HG03064 (cell line): ENCODE measurements around the gene TRPC4AP.
A peak's percentile ranks its signal among the peaks of the same experiment; 100 is the strongest.
"Not testable (repeated sequence)": the region's sequence is repeated elsewhere in the genome, so short reads cannot be mapped to it uniquely, and the experiment has no call there.

ENCODE experiments used
- ATAC-seq: cut with Tn5 transposase; IDR thresholded peaks from one replicate; pipeline ENCODE4 v1.9.1; 2021; ENCODE audit warnings: low read depth; ENCODE audit not compliant: unreplicated experiment

Gene TRPC4AP

GRCh38 chr20:35092524-35093266, at the start of gene TRPC4AP:
Gene TRPC4AP (minus strand): TSS chr20:35092807. CDS start chr20:35092781, 26 bp downstream.
- peak; percentile 90 for ATAC-seq

GRCh38 chr20:35135867-35136586, 43.4 kb upstream of the TRPC4AP start:
- no peak for ATAC-seq

- no peak for ATAC-seq
These were observed 42.3 kb upstream of the TRPC4AP start for GRCh38 chr20:35134880-35135279.

GRCh38 chr20:35134472-35134871, 41.9 kb upstream of the TRPC4AP start:
- no peak for ATAC-seq

DNA sequence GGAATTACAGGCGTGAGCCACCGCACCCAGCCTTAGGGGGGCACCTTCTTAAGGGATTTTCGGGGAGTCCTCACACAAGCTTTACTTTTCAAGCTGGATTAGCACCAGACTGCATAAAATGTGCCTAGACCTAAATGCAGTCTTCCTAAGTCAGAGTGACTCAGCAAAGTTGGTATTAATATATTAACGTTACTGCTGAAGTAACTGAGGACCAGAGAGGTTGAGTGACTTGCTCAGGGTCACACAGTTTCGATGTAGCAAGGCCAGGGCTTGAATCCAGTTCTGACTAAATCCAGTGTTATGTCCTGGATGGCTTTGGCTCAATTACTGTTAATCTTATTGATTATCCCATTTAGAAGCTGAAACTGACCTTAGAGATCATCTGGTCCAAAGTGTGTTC, 41.1 kb upstream of the TRPC4AP start:
- ATAC-seq, result no peak

DNA sequence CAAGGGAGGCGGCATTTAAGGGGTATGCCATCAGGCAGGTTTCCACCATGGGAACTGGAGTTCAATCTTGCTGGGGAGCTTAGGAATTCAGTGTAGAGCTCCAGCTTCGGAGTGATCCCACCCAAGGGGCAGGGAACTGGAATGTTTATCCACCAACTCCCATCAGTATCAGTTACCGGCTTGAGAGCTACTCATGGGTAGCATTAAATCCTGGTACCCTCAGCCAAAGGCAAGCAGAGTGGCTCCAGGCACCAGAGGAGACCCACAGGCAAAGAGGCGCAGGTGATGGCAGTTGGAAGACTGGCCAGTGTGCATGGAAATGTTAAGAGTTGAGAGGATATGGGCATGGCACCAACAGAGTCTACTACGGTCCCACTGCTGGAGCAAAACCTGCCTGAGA, 40.4 kb upstream of the TRPC4AP start:
- ATAC-seq, result no peak

- no peak for ATAC-seq
These were observed 39.3 kb upstream of the TRPC4AP start for GRCh38 chr20:35131934-35132333.

DNA sequence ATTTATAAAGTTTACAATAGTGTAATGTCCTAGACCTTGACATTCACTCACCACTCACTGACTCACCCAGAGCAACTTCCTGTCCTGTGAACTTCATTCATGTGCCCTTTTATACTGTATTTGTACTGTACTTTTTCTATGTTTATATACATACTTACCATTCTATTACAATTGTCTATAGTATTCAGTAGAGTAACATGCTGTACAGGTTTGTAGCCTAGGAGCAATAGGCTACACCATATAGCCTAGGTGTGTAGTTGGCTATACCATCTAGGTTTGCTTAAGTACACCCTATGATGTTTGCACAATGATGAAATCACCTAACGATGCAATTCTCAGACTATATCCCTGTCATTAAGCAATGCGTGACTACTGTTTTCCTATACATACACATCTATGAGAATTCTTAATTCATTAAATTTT, 37.1 kb upstream of the TRPC4AP start:
- no peak for ATAC-seq

GRCh38 chr20:35125753-35126152, 33.1 kb upstream of the TRPC4AP start:
- ATAC-seq, result no peak

DNA sequence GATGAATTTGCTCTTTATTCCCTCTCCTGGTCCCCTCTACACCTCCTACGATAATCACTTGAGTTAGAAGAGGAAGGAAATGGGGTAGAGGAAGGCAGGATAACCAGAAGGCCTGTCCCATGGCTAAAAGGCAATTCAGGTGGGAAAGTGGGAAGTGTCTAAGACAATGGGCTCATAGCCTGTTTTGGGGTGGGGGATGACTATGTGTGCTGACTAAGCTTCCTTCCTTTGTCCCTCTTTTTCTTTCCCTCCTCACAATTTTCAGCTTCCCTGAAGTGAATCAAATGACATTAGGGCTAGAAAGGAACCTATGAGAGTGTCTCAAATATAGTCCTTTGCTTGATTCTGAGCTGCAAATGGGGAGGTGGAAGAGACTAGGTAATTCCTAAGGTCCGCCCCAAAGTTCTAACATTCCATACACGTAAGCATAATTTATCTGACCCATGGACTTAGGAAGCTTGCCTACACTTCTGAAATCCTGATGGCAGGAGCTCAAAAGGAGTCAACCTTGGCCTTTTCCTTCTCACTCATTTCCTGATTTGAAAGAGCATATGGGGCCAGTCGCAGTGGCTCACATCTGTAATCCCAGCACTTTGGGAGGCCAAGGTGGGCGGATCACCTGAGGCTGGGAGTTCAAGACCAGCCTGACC, 30.3 kb upstream of the TRPC4AP start:
- no peak for ATAC-seq

DNA sequence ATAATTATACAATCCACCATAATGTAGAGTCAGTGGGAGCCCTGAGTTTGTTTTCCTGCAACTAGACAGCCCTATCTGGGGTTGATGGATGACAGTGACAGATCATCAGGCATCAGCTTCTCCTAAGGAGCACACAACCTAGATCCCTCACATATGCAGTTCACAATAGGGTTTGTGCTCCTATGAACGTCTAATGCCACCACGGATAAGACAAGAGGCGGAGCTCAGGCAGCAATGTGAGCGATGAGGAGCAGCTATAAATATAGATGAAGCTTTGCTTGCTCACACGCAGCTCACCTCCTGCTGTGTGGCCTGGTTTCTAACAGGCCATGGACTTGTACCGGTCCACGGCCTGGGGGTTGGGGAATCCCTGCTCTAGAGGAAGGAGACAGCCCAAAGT, 28.6 kb upstream of the TRPC4AP start:
- no peak for ATAC-seq

DNA sequence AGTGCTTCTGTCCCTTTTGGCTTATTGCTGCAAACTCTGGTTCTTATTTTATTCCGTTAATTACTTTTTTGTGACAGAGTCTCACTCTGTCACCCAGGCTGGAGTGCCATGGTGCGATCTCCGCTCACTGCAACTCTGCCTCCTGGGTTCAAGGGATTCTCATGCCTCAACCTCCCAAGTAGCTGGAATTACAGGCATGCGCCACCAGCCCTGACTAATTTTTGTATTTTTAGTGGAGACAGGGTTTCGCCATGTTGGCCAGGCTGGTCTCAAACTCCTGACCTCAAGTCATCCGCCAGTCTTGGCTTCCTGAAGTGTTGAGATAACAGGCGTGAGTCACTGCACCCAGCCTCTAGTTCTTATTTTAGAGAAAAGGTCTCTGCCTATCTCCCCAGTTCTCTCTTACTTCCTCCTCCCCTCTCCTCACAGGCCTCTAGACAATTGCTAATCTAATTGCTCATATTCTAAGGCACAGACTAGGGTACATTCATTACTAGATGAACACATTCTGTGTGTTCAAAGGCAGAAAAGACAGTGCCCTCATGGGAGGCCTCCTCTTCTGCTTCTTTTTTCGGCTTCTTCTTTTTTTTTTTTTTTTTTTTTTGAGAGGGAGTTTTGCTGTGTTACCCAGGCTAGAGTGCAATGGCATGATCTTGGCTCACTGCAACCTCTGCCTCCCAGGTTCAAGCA, 27.6 kb upstream of the TRPC4AP start:
- ATAC-seq, result no peak

GRCh38 chr20:35117629-35118028, 25.0 kb upstream of the TRPC4AP start:
- ATAC-seq, result no peak

GRCh38 chr20:35117196-35117595, 24.6 kb upstream of the TRPC4AP start:
- no peak for ATAC-seq

DNA sequence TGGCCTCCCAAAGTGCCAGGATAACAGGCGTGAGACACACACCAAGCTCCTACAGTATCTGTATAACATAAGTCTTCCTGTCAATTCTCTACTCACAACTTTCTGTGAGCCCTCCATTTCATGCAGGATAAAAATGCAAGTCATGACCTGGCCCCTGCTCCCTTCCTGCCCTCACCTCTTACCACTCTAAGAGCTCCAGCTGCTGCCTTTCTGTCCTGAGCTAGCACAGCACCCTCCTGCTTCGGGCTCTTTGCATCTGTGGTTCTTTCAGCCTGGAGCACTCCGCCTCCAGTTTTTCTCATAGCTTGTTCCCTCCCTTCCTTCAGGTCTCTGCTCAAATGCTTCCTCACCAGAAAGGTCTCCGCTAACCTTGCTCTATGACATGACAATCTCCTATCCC, 23.7 kb upstream of the TRPC4AP start:
- ATAC-seq, result no peak

- no peak for ATAC-seq
These were observed 23.0 kb upstream of the TRPC4AP start for GRCh38 chr20:35115606-35116005.

GRCh38 chr20:35112276-35112675, 19.7 kb upstream of the TRPC4AP start:
- ATAC-seq, result not testable (repeated sequence)

GRCh38 chr20:35111141-35111888, 18.7 kb upstream of the TRPC4AP start:
- no peak for ATAC-seq

GRCh38 chr20:35108921-35109320, 16.3 kb upstream of the TRPC4AP start:
- ATAC-seq, result no peak

DNA sequence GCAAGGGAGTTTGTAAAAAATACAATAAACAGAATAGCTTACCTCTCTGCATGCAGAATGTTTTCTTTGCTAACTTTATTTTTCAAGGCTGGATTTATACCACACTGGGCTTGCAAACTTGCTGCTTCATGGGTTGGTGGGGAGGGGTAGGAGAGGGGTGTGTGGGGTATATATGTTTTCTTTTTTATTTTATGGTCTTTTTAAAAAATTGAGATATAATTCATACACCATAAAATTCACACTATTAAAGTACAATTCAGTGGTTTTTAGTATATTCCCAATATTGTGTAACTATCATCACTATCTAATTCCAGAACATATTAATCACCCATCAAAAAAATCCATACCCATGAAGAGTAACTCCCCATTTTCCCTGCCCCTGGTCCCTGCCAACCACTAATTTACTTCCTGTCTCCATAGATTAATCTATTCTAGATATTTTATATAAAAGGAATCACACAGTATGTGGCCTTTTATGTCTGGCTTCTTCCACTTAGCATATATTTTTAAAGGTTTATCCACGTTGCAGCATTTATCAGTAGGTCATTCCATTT, 14.3 kb upstream of the TRPC4AP start:
- ATAC-seq, result no peak
